Superior temporal gyrus (tissue), 1 donor: ENCODE results near the gene TMEM69.
"Not testable (repeated sequence)": the region's sequence is repeated elsewhere in the genome, so short reads cannot be mapped to it uniquely, and the experiment has no call there.

Experiments
- DNase-seq: peaks from one replicate; pipeline ENCODE4 v3.0.0-alpha.2; 2016; ENCODE audit errors: extremely low spot score

The TMEM69 gene

GRCh38 chr1:45739137-45739536, 51.2 kb downstream of the TMEM69 start:
- DNase-seq = no peak

- not testable (repeated sequence) for DNase-seq
These were observed 51.7 kb downstream of the TMEM69 start for GRCh38 chr1:45739641-45740156.
